Liver (tissue), 9 donors: Measurements from ENCODE around the gene FANCF. TPM values are rescaled to one million over a fixed set of nuclear protein-coding genes. Genes with fewer than 3 reads are reported as not detected.

Experiments used
- DNase-seq: peaks from one replicate; pipeline ENCODE4 v3.0.0-alpha.2; 2017; ENCODE audit warnings: low spot score
- H3K27ac ChIP-seq, 2 donors: one replicate each; pipeline ENCODE4 v1.7.0; 2013; ENCODE audit warnings: inconsistent platforms in 2 of 2, low read length in 2 of 2, control low read depth in 1 of 2, low read depth in 1 of 2, mild to moderate bottlenecking in 1 of 2
- H3K27me3 ChIP-seq, 4 donors: one replicate each; pipeline versions ENCODE4 v1.6.1 to v1.7.0; 2013; ENCODE audit warnings: low read length in 3 of 4, inconsistent platforms in 1 of 4, mild to moderate bottlenecking in 1 of 4, moderate library complexity in 1 of 4; ENCODE audit not compliant: control insufficient read depth in 4 of 4, insufficient read depth in 4 of 4
- H3K36me3 ChIP-seq, 4 donors: one replicate each; pipeline versions ENCODE4 v1.6.1 to v1.7.0; 2013; ENCODE audit warnings: low read length in 3 of 4, mild to moderate bottlenecking in 3 of 4, low read depth in 1 of 4, moderate library complexity in 1 of 4; ENCODE audit not compliant: control insufficient read depth in 4 of 4, insufficient read depth in 3 of 4
- H3K4me1 ChIP-seq, 4 donors: one replicate each; pipeline versions ENCODE4 v1.6.1 to v1.7.0; 2013; ENCODE audit warnings: low read length in 3 of 4, mild to moderate bottlenecking in 3 of 4, moderate library complexity in 1 of 4; ENCODE audit not compliant: control insufficient read depth in 4 of 4, insufficient read depth in 4 of 4
- H3K4me3 ChIP-seq, 3 donors: one replicate each; pipeline versions ENCODE4 v1.6.1 to v1.7.0; 2013; ENCODE audit warnings: low read length in 3 of 3, control low read depth in 1 of 3, low read depth in 1 of 3, mild to moderate bottlenecking in 1 of 3
- H3K9ac ChIP-seq, 2 donors: one replicate each; pipeline ENCODE4 v1.7.0; 2013; ENCODE audit warnings: low read length in 2 of 2, mild to moderate bottlenecking in 2 of 2, moderate library complexity in 2 of 2, control low read depth in 1 of 2, low read depth in 1 of 2
- H3K9me3 ChIP-seq, 4 donors: one replicate each; pipeline versions ENCODE4 v1.6.1 to v1.7.0; 2013; ENCODE audit warnings: low read length in 3 of 4; ENCODE audit not compliant: control insufficient read depth in 4 of 4
- ATF3 ChIP-seq: IDR thresholded peaks from 2 replicates; pipeline ENCODE4 v1.6.1; 2016; ENCODE audit warnings: antibody characterized with exemption
- CTCF ChIP-seq: fragments of 150-350 bp; IDR thresholded peaks from 2 replicates; pipeline ENCODE4 v1.5.1; 2017; ENCODE audit warnings: improper control_type of control experiment, low read depth, low read length; ENCODE audit not compliant: missing input control
- EGR1 ChIP-seq, 2 donors: IDR thresholded peaks; 2 replicates each; pipeline ENCODE4 v1.6.1; 2016 to 2018; ENCODE audit warnings: antibody characterized with exemption in 2 of 2, low read depth in 2 of 2
- FOXA1 ChIP-seq: IDR thresholded peaks from 2 replicates; pipeline ENCODE4 v1.6.1; 2016; ENCODE audit warnings: antibody characterized with exemption
- FOXA2 ChIP-seq: IDR thresholded peaks from 2 replicates; pipeline ENCODE4 v1.6.1; 2016; ENCODE audit warnings: antibody characterized with exemption
- GABPA ChIP-seq, 2 donors: IDR thresholded peaks in 1 of 2; conservative IDR thresholded peaks in 1 of 2; 2 replicates each; pipeline ENCODE4 v1.6.1; 2016; ENCODE audit warnings: antibody characterized with exemption in 2 of 2, mild to moderate bottlenecking in 1 of 2, moderate library complexity in 1 of 2
- HNF4A ChIP-seq, 2 donors: conservative IDR thresholded peaks; 2 replicates each; pipeline ENCODE4 v1.6.1; 2016; ENCODE audit warnings: antibody characterized with exemption in 2 of 2, mild to moderate bottlenecking in 2 of 2
- HNF4G ChIP-seq: IDR thresholded peaks from 2 replicates; pipeline ENCODE4 v1.6.1; 2016; ENCODE audit warnings: antibody characterized with exemption
- JUND ChIP-seq, 2 donors: IDR thresholded peaks; 2 replicates each; pipeline ENCODE4 v1.6.1; 2016; ENCODE audit warnings: antibody characterized with exemption in 2 of 2
- NR2F2 ChIP-seq: IDR thresholded peaks from 2 replicates; pipeline ENCODE4 v1.6.1; 2016; ENCODE audit warnings: antibody characterized with exemption
- RAD21 ChIP-seq, 2 donors: IDR thresholded peaks; 2 replicates each; pipeline ENCODE4 v1.6.1; 2016; ENCODE audit warnings: antibody characterized with exemption in 2 of 2, mild to moderate bottlenecking in 2 of 2
- REST ChIP-seq: IDR thresholded peaks from 2 replicates; pipeline ENCODE4 v1.6.1; 2016; ENCODE audit warnings: antibody characterized with exemption, mild to moderate bottlenecking
- RXRA ChIP-seq, 2 donors: IDR thresholded peaks; 2 replicates each; pipeline ENCODE4 v1.6.1; 2017 to 2018; ENCODE audit warnings: antibody characterized with exemption in 2 of 2, mild to moderate bottlenecking in 1 of 2
- SP1 ChIP-seq: IDR thresholded peaks from 2 replicates; pipeline ENCODE4 v1.6.1; 2018; ENCODE audit warnings: antibody characterized with exemption, mild to moderate bottlenecking
- TAF1 ChIP-seq: conservative IDR thresholded peaks from 2 replicates; pipeline ENCODE4 v1.6.1; 2016; ENCODE audit warnings: antibody characterized with exemption, mild to moderate bottlenecking
- YY1 ChIP-seq: IDR thresholded peaks from 2 replicates; pipeline ENCODE4 v1.6.1; 2016; ENCODE audit warnings: antibody characterized with exemption, mild to moderate bottlenecking
- ZBTB33 ChIP-seq: IDR thresholded peaks from 2 replicates; pipeline ENCODE4 v1.6.1; 2016; ENCODE audit warnings: antibody characterized with exemption
- WGBS: extraction: QIAGEN DNeasy Blood & Tissue Kit; methylation state at CpG from one replicate; pipeline ENCODE4 v1.1.7; 2013; 5-methylcytosine and 5-hydroxymethylcytosine counted together
- polyA plus RNA-seq, 2 donors: library from polyadenylated mRNA; stranded (reverse) in 1 of 2; unstranded in 1 of 2; fragments of 200-250 nt in 1 of 2; fragments of >200 nt in 1 of 2; fragmentation: Nextera tagmentation in 1 of 2; extraction: Ambion mirVana in 1 of 2; gene quantifications; one replicate each; pipeline versions ENCODE4 v1.2.1 to v1.2.3, GENCODE V29; 2013 to 2015
- total RNA-seq, 2 donors: library from RNA; depleted of rRNA; stranded (reverse); fragments of >200 nt; gene quantifications; one replicate each; pipeline ENCODE4 v1.2.3, GENCODE V29; 2014
- donor health status: healthy.
- donor health status: healthy.
- donor health status: healthy.
- donor health status: healthy.
- donor health status: healthy.

The FANCF gene
- total and polyA plus RNA-seq, 4 donors: 4.6 to 5.9 (median 5.1) TPM

GRCh38 chr11:22581354-22582150 lies 44.1 kb downstream of the FANCF start:
- no peak for DNase-seq
- Histone ChIP-seq H3K9ac (no peak overlapping the region), H3K4me1 (no peaks in the 10 kb centered on the region), H3K4me3 (no peak overlapping the region), H3K27me3 (no peaks in the 10 kb centered on the region), H3K36me3 (no peaks in the 10 kb centered on the region), H3K9me3 (peaks cover 0 to 2% (median 0%) of the 10 kb centered on the region in 4 donors), H3K27ac (no peak overlapping the region)
- TF ChIP-seq EGR1 (IDR thresholded peaks at IDR 0.05; ENCODE audit: low read depth in 2 of 2): no peak
- no peak for TF ChIP-seq ZBTB33
- TF ChIP-seq RAD21 (IDR thresholded peaks at IDR 0.05): no peak
- no peak for TF ChIP-seq JUND (IDR thresholded peaks at IDR 0.05)
- TF ChIP-seq FOXA2: no peak
- TF ChIP-seq TAF1: no peak
- TF ChIP-seq HNF4G: no peak
- TF ChIP-seq HNF4A (conservative IDR thresholded peaks at IDR 0.05): no peak
- no peak for TF ChIP-seq FOXA1
- no peak for TF ChIP-seq ATF3
- TF ChIP-seq NR2F2: no peak
- WGBS: 85% methylated on average over 3 of the region's 3 CpGs

- Histone ChIP-seq H3K27ac (no peak overlapping the region), H3K4me1 (no peaks in the 10 kb centered on the region), H3K4me3 (no peak overlapping the region), H3K27me3 (no peaks in the 10 kb centered on the region), H3K9me3 (no peaks in the 10 kb centered on the region), H3K9ac (no peak overlapping the region), H3K36me3 (no peaks in the 10 kb centered on the region)
- TF ChIP-seq ATF3: no peak
- no peak for TF ChIP-seq FOXA2
- no peak for TF ChIP-seq FOXA1
- TF ChIP-seq CTCF: no peak
- no peak for TF ChIP-seq GABPA (IDR thresholded peaks at IDR 0.05 in 1 of 2, conservative IDR thresholded peaks at IDR 0.05 in 1 of 2)
- TF ChIP-seq SP1: no peak
- no peak for TF ChIP-seq ZBTB33
- no peak for TF ChIP-seq HNF4A (conservative IDR thresholded peaks at IDR 0.05)
- TF ChIP-seq YY1: no peak
- TF ChIP-seq RXRA (IDR thresholded peaks at IDR 0.05): no peak
- no peak for TF ChIP-seq NR2F2
- TF ChIP-seq HNF4G: no peak
- TF ChIP-seq REST: no peak
- no peak for TF ChIP-seq JUND (IDR thresholded peaks at IDR 0.05)
- TF ChIP-seq TAF1: no peak
- no peak for DNase-seq
- WGBS: 61% methylated on average over 2 of the region's 2 CpGs
These were observed 47.8 kb downstream of the FANCF start for GRCh38 chr11:22577854-22578253.
